Activated CD4-positive, alpha-beta T cell treated with anti-CD3 and anti-CD28 coated beads, Interleukin-2, amount 50 U/mL, for 1 hour (primary cell): ENCODE results near the gene SLC44A5.
"Not testable (repeated sequence)": the region's sequence is repeated elsewhere in the genome, so short reads cannot be mapped to it uniquely, and the experiment has no call there.

Experiments used
- DNase-seq: peaks from one replicate; pipeline ENCODE4 v3.0.0-alpha.2; 2020

The SLC44A5 gene

GRCh38 chr1:75611014-75611413 lies at the start of gene SLC44A5:
Gene SLC44A5 (minus strand): TSS chr1:75611114. CDS start chr1:75541447, 69,667 bp downstream.
- DNase-seq, result no peak

DNA sequence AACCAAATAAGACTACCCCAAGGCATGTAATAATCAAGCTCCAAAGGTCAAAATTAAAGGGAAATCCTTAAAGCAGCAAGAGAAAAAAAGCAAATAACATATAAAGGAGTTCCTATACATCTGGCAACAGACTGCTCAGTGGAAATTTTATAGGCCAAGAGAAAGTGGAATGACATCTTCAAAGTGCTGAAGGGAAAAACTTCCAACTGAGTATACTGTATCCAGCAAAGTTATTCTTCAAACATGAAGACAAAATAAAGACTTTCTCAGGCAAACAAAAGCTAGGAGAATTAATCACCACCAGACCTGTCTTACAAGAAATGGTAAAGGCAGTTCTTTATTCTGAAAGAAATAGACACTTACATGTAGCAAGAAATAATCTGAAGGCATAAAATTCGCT lies 45.0 kb upstream of the SLC44A5 start:
- no peak for DNase-seq

GRCh38 chr1:75647183-75647582 lies 36.3 kb upstream of the SLC44A5 start:
- DNase-seq, result not testable (repeated sequence)

GRCh38 chr1:75645153-75645552 lies 34.2 kb upstream of the SLC44A5 start:
- DNase-seq, result not testable (repeated sequence)

- no peak for DNase-seq
Measured at GRCh38 chr1:75643460-75643859, 32.5 kb upstream of the SLC44A5 start.

- DNase-seq, result no peak
Measured at GRCh38 chr1:75641325-75641724, 30.4 kb upstream of the SLC44A5 start.

DNA sequence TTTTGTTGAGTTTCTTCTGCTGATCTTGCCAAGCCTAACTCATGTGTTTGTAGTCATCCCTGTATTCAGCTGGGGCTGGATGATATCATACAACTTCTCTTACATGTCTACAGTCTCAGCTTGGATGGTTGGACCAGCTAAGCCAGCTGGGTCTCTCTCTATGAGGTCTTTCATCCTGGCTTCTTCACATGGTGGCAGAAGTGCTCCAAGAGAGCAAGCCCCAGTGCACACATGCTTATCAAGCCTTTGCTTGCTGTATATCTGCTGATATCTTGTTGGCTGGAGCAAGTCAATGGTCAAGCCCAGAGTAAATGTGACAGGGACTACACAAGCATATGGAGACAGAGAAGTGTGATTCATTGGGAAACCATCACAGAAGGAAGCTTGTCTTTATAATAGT lies 29.2 kb upstream of the SLC44A5 start:
- no peak for DNase-seq

- no peak for DNase-seq
Measured at GRCh38 chr1:75632350-75632949, 21.5 kb upstream of the SLC44A5 start.

- no peak for DNase-seq
Measured at GRCh38 chr1:75630998-75631397, 20.1 kb upstream of the SLC44A5 start.

GRCh38 chr1:75630004-75630594 lies 19.2 kb upstream of the SLC44A5 start:
- DNase-seq, result no peak

- DNase-seq, result no peak
Measured at GRCh38 chr1:75625795-75626194, 14.9 kb upstream of the SLC44A5 start.

- DNase-seq, result no peak
Measured at GRCh38 chr1:75618382-75618781, 7.5 kb upstream of the SLC44A5 start.

DNA sequence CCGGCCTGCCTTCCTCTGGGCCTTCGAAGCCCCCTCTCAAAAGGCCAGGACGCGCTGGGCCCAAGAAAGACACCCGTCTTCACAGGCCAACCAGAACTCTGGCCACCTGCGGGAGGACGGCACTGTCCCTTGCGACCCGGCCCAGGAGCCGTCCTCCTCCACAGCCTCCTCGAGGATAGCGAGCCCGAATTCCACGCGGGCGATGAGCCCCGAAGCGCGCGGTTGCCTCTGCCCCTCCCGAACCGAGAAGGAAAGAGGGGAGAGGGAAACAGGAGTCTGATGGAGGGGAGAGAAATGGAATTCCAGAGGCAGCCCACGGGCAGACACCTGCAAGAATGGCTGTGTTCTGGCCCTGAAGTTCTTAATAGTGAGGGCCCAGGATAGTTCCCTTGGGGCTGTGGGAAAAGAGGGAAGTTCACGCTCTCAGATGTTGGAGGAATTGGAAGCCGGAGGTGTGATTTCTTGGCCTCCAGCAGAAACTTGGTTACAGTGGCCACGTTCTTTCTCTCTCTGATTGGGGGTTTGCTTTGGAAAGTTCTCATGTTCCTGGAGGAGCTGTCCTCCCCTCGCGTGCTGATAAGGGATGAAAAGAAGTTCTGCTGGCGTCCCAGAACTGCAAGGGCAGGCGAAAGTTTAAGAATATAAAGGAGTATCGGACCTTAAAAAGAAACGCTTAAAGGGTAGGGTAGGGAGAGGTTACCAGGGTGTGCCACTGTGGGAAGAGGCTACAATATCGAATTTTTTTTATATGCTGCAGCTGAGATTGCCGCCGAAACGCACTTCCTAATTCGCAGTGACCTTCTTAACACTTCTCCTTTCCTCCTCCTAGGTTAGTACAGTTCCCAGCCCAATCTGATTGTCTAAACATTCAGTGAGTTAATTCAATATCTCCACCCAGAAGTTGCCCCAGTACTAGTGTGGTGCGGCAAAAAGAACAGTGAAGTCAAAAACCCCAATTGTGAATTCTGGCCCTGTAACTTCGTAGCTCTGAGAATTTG lies 5.8 kb upstream of the SLC44A5 start:
- no peak for DNase-seq

GRCh38 chr1:75615613-75616435 lies 4.9 kb upstream of the SLC44A5 start:
- DNase-seq, result no peak

DNA sequence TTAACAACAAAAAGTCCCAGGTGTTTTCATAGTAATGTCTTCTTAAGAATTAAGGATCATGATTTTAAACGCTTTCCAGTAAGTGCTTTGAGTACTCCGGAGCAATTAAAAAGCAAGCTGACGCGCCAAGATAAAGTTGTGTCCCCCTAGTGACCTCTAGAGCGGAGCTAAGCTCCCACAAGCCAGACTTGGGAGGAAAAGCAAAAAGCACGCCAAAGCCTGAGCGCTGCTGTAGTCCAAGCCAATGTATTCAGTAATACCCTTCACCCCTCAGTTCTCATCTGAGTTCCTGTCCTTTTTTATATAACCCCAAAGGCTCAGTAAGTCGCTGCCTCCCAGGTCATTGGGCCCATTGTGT lies 3.5 kb upstream of the SLC44A5 start:
- DNase-seq, result no peak

GRCh38 chr1:75613916-75614315 lies 3.0 kb upstream of the SLC44A5 start:
- no peak for DNase-seq

DNA sequence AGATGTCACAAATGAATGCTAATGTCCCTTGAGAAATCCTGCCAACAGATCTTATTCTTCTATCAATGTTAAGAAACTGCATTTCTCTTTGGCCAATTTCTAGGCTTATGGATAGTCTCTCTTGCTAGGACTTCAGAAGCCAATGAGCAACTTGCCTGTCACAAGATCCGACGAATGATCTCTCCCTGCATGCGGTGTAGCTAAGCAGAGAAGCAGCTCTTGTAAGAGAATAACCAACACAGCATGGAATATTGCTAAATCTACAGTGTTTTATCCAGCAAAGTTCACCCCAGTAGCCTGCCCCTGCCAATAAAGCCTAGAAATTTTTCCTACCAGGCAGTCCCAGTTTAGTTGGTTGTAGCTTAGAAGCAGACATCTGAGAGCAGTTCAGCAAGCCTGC lies 2.1 kb upstream of the SLC44A5 start:
- no peak for DNase-seq

DNA sequence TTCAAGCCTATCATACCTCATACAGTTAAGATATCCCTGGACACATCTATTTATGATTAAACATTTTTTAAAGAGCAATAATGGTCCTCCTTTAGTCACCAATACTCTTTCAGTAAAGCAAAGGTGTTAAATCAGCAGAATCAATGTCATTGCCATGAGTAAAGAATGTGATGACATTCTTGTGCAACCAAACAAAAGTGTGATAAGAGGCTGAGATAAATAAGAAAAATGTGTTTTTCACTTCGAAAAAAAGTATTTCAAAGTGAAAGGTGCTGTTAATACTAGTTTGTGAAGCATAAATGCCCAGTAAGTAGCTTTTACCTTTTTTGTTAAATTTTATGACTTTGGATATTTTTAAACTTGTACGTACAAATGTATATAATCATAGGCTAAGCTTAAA lies 8.4 kb downstream of the SLC44A5 start:
- no peak for DNase-seq

GRCh38 chr1:75600781-75601180 lies 10.1 kb downstream of the SLC44A5 start:
- DNase-seq, result no peak

DNA sequence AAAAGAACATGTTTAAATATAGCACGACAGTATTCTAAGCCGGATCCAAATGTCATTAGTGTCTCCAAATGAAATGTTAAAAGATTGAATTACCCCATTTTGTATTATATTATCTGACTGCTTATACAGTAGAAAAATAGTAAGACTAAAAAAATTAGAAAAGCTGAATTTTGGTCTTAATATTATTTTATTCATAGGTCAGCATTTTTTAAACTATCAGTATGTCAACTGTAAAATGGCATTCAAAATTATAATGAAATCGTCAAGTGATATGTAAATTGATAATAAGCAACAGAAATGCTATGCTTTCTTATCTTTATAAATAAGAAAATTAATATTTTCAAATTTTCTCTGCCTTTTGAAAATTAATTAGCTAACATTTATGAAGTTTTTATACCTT lies 16.6 kb downstream of the SLC44A5 start:
- no peak for DNase-seq

GRCh38 chr1:75593457-75593856 lies 17.5 kb downstream of the SLC44A5 start:
- DNase-seq, result not testable (repeated sequence)

GRCh38 chr1:75589637-75590036 lies 21.3 kb downstream of the SLC44A5 start:
- DNase-seq, result no peak
